ENCODE results near the gene ATP2A2.
"Not testable (repeated sequence)": the region's sequence is repeated elsewhere in the genome, so short reads cannot be mapped to it uniquely, and the experiment has no call there.

ATP2A2 gene

DNA sequence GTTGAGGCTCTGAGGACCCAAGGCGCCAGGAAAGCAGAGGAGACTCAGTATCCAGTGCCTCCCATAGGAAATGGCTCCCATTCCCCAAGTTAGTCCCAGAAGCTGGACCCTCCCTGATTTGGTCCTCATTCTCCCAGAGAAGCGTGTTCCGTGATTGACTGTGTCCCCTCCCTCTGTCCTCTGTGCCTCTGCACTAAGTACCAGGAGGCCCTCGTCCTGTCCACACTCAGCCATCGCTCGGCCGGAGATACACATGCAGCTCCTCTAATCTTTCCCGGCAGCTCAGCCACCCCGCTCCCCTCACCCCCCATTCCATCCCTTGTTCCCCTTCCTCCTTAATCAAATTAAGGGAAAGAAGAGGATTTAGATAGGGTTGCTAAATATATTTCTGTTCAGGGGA, 28.3 kb upstream of the ATP2A2 start:
- ATAC-seq (no peak), DNase-seq (ENCODE audit: low spot score in 2 of 2) (no peak)
- Mint-ChIP-seq H3K4me1 (no peaks in the 10 kb centered on the region), H3K27ac (no peak overlapping the region), H3K4me3 (no peak overlapping the region), H3K9me3 (no peaks in the 10 kb centered on the region), H3K36me3 (no peaks in the 10 kb centered on the region)

DNA sequence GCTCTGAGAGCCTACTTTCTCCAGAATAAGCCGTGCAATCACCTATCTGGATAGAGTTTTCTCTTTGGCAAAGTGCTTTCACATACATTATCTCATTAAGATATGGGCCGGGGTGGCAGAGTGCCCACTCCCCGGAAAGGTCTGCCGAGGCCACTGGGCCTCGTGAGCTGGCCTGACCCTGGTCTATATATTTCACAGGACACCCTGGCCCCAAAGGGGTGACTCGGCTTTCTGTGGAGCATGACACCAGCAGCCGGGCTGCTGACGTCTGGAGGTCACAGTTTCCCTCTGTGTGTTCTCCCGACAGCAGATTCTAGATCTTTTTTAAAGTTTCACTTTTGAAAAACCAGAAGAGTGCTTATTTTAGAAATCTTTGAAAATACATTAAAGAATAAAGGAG, 27.9 kb upstream of the ATP2A2 start:
- no peaks in the 10 kb centered on the region for H3K9me3 Mint-ChIP-seq
- H3K4me1 Mint-ChIP-seq: no peaks in the 10 kb centered on the region
- H3K27ac Mint-ChIP-seq: no peak overlapping the region
- no peak for DNase-seq (ENCODE audit: low spot score in 2 of 2)
- no peak for ATAC-seq
- no peak overlapping the region for H3K4me3 Mint-ChIP-seq
- H3K36me3 Mint-ChIP-seq: no peaks in the 10 kb centered on the region

DNA sequence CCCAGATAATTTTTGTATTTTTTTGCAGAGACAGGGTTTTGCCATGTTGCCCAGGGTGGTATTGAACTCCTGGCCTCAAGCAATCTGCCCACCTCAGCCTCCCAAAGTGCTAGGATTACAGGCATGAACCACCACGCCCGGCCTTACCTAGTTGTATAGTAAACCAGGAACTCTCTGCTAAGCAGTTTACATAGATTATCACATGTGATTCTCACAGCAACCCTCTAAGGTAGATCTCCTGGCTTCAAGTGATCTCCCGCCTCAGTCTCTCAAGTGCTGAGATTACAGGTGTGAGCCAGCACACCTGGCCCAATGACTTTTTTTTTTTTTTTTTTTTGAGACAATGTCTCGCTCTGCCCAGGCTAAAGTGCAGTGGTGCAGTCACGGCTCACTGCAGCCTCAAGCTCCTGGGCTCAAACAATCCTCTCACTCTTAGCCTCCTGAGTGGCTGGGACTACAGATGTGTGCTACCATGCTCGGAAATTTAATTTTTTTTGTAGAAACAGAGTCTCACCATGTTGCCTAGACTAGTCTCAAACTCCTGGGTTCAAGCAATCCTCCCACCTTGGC, 26.0 kb upstream of the ATP2A2 start:
- H3K4me3 Mint-ChIP-seq: no peak overlapping the region
- DNase-seq (ENCODE audit: low spot score in 2 of 2) (no peak), ATAC-seq (no peak)
- H3K36me3 Mint-ChIP-seq: no peaks in the 10 kb centered on the region
- no peaks in the 10 kb centered on the region for H3K9me3 Mint-ChIP-seq
- H3K27ac Mint-ChIP-seq: no peak overlapping the region
- no peaks in the 10 kb centered on the region for H3K4me1 Mint-ChIP-seq

DNA sequence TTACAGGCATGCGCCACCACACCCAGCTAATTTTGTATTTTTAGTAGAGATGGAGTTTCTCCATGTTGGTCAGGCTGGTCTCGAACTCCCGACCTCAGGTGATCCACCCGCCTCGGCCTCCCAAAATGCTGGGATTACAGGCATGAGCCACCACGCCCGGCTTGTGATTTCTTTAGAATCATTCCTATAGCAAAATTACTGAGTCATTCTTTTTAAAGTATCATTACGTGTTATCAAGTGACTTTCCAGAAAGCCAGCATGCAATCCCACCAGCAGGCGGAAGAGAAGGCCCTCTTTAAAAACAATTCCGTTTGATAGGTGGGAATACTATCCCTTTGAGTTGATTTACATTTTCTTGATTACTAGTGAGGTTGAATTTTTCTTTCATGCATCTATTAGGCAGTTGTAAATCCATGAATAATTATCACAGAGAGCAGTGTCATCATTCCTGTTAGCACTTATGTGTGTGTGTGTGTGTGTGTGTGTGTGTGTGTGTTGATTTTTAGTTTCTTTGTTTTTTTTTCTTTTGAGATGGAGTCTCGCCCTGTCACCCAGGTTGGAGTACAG, 25.1 kb upstream of the ATP2A2 start:
- H3K36me3 Mint-ChIP-seq; H3K4me3 Mint-ChIP-seq; ATAC-seq; H3K4me1 Mint-ChIP-seq; H3K27ac Mint-ChIP-seq; H3K9me3 Mint-ChIP-seq; DNase-seq (ENCODE audit: low spot score in 2 of 2): not testable (repeated sequence)

DNA sequence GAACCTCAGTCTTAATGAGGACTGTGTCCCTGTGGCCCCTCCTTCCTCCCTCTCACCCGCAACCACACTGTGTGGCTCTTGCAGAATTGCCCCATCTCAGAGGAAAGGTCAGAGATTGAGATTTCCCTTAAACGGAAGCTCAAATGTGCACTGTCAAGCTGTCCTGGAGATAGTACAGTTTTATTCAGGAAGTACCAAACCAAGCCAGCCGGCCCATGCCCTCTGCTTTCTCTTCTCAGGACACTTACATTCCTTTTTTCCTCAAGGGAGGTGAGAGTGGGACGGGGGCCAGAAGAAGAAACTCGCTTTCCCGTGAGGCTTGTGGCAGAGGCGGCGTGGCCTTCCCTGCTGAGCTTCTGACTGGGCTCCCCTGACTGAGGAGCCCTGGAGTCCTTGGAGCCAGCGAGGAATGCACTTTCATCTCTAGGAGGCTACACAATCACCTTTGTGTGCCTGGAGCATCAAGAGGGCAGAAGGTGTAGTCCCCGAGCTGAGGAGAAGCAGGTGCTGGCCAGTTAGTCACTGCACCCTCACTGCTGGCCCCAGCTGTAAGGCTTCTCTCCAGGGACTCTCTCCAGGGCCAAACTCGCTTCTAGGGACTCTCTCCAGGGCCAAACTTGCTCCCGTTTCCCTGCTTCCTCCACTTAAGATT, 24.1 kb upstream of the ATP2A2 start:
- no peak for ATAC-seq
- Mint-ChIP-seq H3K36me3 (no peaks in the 10 kb centered on the region), H3K9me3 (no peaks in the 10 kb centered on the region), H3K27ac (no peak overlapping the region), H3K4me3 (no peak overlapping the region), H3K4me1 (no peaks in the 10 kb centered on the region)
- no peak for DNase-seq (ENCODE audit: low spot score in 2 of 2)

DNA sequence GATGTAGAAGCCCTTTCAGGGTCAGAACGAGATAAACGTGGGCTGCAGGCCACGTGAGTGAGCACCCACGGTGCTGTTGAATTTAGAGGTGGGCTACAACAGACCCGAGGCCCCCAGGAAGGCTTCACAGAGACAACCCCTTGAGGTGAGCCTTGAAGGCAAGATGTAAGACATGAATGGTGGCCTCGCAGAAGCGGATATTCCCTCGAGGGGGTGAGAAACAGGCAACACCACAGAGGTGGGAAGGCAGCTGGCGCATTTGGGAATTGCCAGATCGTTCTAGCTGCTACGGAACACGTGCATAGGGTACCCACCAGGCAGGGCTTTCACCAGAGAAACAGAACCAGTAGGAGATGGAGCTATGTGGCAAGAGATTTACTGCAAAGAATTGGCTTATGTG, 22.6 kb upstream of the ATP2A2 start:
- DNase-seq (ENCODE audit: low spot score in 2 of 2) (no peak), ATAC-seq (no peak)
- Mint-ChIP-seq H3K27ac (no peak overlapping the region), H3K4me3 (no peak overlapping the region), H3K9me3 (no peaks in the 10 kb centered on the region), H3K4me1 (no peaks in the 10 kb centered on the region), H3K36me3 (no peaks in the 10 kb centered on the region)

DNA sequence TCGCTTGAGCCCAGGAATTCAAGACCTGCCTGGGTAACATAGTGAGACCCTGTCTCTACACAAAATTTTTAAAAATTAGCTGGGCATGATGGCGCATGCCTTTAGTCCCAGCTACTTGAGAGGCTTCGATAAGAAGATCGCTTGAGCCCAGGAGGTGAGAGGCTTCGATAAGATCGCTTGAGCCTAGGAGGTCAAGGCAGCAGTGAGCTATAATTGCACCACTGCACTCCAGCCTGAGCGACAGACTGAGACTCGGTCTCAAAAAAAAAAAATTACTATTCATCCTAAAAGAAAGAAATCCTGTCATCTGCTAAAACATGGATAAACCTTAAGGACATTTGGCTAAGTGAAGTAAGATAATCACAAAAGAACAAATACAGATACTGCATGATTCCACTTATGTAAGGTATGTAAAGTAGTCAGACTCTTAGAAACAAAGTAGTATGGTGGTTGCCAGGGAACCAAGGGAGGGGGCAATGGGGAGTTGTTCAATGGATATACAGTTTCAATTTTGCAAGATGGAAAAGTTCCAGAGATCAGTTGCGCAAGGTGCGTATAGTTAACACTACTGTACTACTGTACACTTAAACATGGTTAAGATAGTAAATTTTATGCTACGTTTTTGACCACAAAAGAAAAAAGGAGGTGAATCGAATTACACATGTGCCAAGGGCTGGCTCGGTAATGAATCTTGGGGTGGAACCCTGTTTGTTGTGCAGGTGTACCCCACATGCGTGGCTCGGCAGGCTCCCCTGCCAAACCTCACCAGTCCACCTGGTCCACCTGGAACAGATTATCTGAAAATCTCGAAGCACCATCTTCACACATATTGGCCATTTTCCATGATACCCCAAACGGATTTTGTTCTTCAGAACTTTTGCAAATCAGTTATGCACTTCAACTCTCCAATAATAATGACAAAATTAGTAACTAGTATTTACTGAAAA, 18.3 kb upstream of the ATP2A2 start:
- DNase-seq (ENCODE audit: low spot score in 2 of 2) (no peak), ATAC-seq (no peak)
- Mint-ChIP-seq H3K36me3 (no peaks in the 10 kb centered on the region), H3K4me1 (no peaks in the 10 kb centered on the region), H3K4me3 (no peak overlapping the region), H3K9me3 (no peaks in the 10 kb centered on the region), H3K27ac (no peak overlapping the region)

DNA sequence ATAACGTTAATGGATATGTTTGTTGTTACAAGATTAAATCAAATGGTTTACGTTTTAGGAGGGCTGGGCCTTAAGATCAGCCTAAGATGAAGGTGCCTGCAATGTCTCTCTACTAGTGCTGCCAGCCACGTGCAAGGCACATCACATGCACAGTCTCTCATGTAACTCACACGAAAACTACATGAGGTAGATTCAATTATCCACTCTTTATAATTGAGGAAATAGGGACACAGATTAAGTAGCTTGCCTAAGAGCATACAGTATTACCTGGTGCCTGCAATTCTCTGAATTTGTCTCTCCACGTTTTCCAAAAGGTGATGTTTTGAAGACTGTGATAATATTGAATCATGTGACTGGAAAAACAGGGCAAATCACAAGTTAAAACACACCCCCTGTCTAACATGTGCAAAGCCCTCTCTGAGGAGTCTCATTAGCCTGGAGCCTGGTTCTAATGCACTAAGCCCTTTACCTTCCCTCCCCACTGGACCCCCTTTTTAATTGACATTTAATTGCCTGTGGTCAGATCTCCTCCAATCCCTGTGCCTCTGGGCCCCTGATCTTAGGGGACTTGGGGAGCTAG, 14.6 kb upstream of the ATP2A2 start:
- Mint-ChIP-seq H3K36me3 (no peaks in the 10 kb centered on the region), H3K4me1 (no peaks in the 10 kb centered on the region), H3K27ac (no peak overlapping the region), H3K9me3 (no peaks in the 10 kb centered on the region), H3K4me3 (no peak overlapping the region)
- DNase-seq (ENCODE audit: low spot score in 2 of 2): no peak
- ATAC-seq: no peak

DNA sequence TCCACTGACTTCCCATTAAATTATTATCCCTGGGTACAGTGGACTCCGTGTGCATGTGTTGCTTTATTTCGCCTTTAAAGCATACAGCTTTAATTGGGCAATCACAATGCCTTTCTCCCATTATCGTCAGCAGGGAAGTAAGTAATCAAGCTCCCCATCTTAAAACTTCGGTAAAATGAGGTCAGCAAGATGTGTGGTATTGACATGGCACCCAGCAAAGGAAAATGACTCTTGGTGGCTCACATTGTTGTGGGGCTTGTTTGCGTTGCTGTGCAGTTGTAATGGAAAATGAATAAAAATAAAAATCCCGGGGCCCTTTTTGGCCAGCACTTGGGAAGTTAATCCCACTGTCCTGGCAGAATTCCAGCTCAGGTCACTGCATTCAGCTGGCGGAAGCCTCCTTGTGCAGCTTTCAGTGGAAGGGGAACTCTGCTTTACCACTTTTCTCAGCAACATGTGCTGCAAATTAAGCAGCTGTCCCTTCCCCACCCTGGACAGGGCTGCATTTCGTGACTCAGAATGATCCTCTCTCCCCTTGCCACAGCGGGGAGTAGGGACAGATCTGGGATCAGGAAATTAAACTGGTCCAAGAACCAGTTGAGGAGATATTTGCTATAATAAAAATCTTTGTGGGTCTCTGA, 13.9 kb upstream of the ATP2A2 start:
- Mint-ChIP-seq H3K4me3 (no peak overlapping the region), H3K36me3 (no peaks in the 10 kb centered on the region), H3K9me3 (no peaks in the 10 kb centered on the region), H3K4me1 (no peaks in the 10 kb centered on the region), H3K27ac (no peak overlapping the region)
- DNase-seq (ENCODE audit: low spot score in 2 of 2) (no peak), ATAC-seq (no peak)

DNA sequence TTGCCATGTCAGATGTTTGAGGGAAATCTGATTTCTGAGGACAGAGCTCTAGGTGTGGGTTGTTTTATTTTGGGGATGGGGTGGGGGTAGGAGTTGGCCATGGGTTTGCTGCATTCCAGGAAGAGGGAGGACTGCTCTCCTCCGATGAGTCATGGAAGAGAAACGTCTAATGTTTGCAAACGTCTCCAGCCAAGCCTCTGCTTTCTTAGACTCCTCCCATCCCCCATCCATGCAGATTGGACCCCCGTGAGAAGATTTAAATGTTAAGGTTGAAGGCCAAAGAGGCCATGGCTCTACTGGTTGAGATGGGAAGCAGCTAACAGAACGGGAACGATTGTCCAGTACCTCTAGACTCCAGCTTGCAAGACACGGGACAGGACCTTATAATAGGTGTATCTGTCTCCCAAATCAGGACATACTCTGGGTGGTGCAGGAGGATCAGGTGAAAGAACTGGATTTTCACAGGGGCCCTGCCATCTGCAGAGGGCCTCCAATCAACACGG, 11.4 kb upstream of the ATP2A2 start:
- ATAC-seq: no peak
- Mint-ChIP-seq H3K9me3 (no peaks in the 10 kb centered on the region), H3K36me3 (no peaks in the 10 kb centered on the region), H3K27ac (peak overlapping the region; percentile 54), H3K4me1 (no peaks in the 10 kb centered on the region), H3K4me3 (no peak overlapping the region)
- DNase-seq (ENCODE audit: low spot score in 2 of 2): no peak

DNA sequence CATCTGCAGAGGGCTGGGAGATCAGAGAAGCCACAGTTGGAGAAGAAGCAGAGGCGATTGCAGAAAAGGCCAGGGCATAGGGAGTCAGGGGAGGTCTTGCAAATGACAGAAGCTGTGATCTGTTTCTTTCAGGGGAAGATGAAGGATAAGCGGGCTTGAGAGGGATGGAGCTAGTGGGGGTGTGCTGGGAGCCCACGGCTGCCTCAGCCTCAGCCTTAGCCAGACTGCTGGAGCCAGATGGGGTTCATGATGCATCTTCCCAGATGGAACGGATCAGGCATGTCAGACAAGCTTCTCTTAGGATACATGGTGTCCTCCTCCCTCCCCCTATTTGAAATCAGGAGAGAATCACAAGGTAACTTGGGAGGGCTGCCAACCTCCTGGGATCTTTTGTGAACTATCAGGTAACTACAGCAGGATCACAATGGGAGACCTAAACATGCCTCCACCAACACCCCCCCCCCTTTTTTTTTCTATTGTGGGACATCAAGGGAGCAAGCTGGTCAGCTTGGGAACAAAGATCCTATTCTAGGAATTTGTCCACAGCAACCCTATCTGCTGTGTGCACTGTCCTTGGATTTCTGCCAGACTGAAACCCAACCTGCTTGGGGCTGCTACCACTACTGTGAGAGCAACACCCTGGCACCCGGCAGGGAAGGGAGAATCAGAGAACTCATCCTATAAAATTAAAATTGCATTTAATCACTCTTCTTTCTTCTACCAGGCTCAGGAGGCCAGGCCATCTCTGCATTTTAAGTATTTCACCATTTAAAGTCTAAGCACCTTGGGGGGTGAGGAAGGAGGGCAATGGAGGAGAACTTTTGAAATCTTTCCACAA, 10.7 kb upstream of the ATP2A2 start:
- DNase-seq (ENCODE audit: low spot score in 2 of 2) (no peak), ATAC-seq (no peak)
- Mint-ChIP-seq H3K4me1 (no peaks in the 10 kb centered on the region), H3K9me3 (no peaks in the 10 kb centered on the region), H3K4me3 (no peak overlapping the region), H3K36me3 (no peaks in the 10 kb centered on the region), H3K27ac (peak overlapping the region; percentile 54)

DNA sequence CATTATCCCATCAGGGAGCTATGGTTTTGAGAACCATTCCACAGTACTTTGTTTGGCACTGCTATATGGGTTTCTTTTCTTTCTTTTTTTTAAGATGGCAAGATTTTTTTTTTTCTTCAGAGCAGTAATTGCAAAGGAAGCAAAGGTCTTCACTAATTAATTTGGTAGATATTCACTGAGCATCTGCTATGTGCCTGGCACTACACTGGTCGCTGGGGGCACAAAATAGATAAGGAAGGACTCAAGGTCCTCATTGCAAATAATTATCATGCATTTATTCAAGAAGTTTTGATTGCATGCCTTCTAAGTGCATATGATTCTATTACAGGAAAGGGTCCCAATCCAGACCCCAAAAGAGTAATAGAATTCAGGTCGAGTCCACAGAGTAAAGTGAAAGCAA, 10.0 kb upstream of the ATP2A2 start:
- Mint-ChIP-seq H3K4me1 (no peaks in the 10 kb centered on the region), H3K27ac (no peak overlapping the region), H3K4me3 (no peak overlapping the region), H3K36me3 (no peaks in the 10 kb centered on the region), H3K9me3 (no peaks in the 10 kb centered on the region)
- ATAC-seq (no peak), DNase-seq (ENCODE audit: low spot score in 2 of 2) (no peak)

DNA sequence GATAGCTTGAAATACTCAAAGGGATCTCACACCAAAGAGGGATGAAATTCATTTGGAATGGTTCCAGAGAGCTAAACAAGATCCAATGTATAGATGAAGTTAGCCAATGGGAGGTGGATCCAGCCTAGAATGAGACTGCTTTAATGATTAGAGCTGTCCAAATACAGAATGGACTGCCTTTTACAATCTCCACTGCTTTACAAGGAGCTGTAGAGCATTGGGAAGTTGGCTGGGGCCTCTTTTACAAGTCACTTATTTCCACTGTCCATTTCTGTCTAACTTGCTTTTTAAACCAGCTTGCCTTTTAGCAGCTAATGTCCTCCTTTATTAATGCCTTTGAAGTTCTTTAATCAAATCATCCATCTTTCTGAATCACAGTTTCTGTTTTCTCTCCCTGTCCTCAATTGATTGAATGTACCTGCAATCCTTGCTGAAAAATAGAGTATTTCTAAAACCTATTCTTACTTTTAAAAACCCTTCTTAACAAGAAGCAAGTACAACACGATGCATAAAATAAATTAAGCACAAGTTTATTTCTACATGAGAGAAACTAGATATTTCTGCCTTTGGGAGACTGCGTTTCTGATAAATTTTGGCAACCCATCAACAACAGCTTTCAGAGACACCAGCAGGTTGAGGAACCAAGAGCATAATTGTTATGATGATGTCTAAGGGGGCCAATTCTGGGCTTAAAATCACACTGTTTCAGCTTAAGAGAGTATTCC, 3.4 kb upstream of the ATP2A2 start:
- Mint-ChIP-seq H3K4me3 (no peak overlapping the region), H3K9me3 (no peaks in the 10 kb centered on the region), H3K36me3 (peaks cover 20% of the 10 kb centered on the region), H3K27ac (no peak overlapping the region), H3K4me1 (peaks cover 9% of the 10 kb centered on the region)
- ATAC-seq (no peak), DNase-seq (ENCODE audit: low spot score in 2 of 2) (no peak)

DNA sequence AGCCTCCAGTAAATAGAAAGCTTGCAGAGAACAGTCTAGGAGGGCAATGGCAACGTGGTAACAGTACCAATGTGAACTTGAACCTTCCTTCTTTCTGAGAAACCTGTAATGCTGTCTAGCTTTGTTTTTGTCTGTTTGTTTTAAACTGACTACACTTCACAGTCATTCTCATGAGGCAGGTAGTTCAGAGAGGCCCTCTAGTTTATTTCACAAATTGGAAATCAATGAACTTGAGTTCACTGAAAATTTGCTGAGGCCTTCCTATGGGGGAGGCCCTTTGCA, 2.9 kb upstream of the ATP2A2 start:
- H3K27ac Mint-ChIP-seq: no peak overlapping the region
- ATAC-seq (no peak), DNase-seq (ENCODE audit: low spot score in 2 of 2) (no peak)
- peaks cover 25% of the 10 kb centered on the region for H3K36me3 Mint-ChIP-seq
- H3K4me1 Mint-ChIP-seq: peaks cover 14% of the 10 kb centered on the region
- H3K9me3 Mint-ChIP-seq: no peaks in the 10 kb centered on the region
- H3K4me3 Mint-ChIP-seq: no peak overlapping the region

All from stimulated activated effector memory CD8-positive, alpha-beta T cell treated with anti-CD3 and anti-CD28 coated beads, Interleukin-12 subunit alpha, Interleukin-12 subunit beta, amount 100 ng/mL, for 72 hours (primary cell).